Measurements from ENCODE around the gene TNFSF8.

Gene TNFSF8

DNA sequence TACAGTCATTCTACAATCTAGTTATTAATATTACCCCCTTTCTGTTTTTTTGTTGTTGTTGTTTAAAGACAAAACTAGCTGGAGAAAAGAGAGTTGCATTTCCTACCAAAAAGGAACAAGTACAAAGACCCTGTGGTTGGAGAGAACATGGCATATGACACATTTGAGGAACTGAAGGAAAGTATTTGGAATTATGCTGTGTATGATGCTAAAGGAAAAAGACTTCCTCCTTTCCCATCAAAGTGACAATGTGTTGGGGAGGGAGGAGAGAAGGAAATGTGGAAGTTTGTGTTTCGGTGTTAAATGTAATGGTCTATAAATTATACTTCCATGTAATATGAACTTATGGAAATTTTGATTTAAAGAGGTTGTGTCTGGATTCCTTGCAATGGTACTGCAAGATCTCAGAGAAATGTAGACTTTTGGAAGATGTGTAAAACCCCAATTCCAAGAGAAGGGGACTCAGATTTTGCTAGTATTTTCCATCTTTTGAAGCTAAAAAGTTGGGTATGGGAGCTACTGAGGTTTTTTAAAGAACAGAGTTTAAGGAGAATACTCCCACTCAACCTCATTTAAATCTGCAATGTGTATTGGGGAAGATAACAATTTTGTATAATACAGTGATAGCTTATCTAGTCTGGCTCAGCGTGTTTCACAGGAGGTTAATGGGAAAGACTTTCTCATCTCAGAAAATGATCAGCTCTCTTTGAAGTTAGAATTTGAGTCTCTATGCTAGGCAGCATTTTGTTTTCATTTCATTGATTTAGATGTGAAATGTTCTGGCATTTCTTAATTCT, 15.4 kb upstream of the TNFSF8 start:
- Mint-ChIP-seq H3K9me3 (no peaks in the 10 kb centered on the region), H3K27ac (no peak overlapping the region), H3K36me3 (ENCODE audit: low read depth) (no peaks in the 10 kb centered on the region), H3K4me3 (no peak overlapping the region), H3K27me3 (ENCODE audit: low read depth, poor library complexity) (peaks cover 24% of the 10 kb centered on the region), H3K4me1 (no peaks in the 10 kb centered on the region)
- TF ChIP-seq, protein P1, sequence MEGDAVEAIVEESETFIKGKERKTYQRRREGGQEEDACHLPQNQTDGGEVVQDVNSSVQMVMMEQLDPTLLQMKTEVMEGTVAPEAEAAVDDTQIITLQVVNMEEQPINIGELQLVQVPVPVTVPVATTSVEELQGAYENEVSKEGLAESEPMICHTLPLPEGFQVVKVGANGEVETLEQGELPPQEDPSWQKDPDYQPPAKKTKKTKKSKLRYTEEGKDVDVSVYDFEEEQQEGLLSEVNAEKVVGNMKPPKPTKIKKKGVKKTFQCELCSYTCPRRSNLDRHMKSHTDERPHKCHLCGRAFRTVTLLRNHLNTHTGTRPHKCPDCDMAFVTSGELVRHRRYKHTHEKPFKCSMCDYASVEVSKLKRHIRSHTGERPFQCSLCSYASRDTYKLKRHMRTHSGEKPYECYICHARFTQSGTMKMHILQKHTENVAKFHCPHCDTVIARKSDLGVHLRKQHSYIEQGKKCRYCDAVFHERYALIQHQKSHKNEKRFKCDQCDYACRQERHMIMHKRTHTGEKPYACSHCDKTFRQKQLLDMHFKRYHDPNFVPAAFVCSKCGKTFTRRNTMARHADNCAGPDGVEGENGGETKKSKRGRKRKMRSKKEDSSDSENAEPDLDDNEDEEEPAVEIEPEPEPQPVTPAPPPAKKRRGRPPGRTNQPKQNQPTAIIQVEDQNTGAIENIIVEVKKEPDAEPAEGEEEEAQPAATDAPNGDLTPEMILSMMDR (IDR thresholded peaks at IDR 0.05), result no peak
- no peak for DNase-seq

DNA sequence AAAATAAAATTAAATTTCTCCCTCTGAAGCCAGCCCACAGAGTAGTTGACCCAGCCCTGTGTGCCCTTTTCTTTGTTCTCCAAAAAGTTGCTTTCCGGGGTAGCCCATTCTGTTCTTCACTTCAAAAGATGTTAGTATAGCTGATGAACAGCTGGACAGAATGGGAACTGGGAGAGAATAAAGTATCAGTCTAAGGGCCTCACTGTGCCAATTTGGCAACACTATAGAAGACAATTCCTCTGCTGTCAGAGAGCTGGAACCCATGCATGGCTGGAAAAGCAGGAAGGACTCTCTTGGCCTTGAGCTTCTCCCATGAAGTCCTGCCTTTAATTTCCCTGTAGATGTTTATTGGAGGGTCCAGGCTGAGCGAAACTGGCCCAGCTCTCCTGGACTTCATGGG, 11.0 kb upstream of the TNFSF8 start:
- Mint-ChIP-seq H3K4me1 (no peaks in the 10 kb centered on the region), H3K9me3 (no peaks in the 10 kb centered on the region), H3K36me3 (ENCODE audit: low read depth) (no peaks in the 10 kb centered on the region), H3K27me3 (ENCODE audit: low read depth, poor library complexity) (peaks cover 6% of the 10 kb centered on the region), H3K4me3 (no peak overlapping the region), H3K27ac (no peak overlapping the region)
- no peak for DNase-seq
- TF ChIP-seq, protein P1 (IDR thresholded peaks at IDR 0.05), result no peak

DNA sequence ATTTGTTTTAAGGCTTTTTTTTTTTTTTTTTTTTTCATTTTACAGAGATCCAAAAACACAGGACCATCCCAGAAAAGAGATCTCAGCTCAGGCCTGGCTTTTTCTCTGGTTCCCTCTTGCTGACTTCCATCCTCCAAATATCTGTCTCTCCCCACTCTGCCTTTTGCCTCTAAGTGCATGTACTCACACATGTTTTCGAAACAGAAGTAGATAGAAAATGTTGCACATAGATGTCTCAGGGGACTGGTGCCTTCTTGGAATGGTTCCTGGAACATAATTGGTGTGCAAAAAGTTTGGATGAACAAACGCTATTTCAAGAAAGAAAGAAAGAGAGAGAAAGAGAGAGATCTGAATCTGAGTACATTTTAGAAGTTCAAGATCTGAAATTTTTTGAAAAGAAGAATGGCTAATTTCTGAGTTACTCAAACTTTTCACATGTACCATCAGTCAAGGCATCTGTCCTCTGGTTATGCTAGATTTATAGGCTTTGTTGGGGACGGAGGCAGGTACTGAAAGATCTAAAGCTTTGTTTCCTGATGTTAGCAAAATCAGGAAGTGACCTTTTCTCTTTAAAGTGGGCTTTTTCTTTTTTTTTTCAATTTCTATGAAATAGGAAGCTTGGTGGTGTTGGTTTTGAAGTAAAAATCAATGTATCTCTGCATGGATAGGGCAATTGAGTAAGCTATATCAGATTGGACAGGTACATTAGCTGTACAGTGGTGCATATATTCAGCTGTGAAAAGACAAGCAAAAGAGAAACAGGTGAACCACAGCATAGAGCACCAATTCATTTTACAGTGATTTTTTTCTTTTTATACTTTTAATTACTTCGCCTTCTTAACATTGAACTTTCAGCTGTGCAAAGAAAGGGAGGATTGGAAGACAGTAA, 8.5 kb upstream of the TNFSF8 start:
- H3K4me3 Mint-ChIP-seq, result no peak overlapping the region
- H3K27me3 Mint-ChIP-seq (ENCODE audit: low read depth, poor library complexity), result peaks cover 11% of the 10 kb centered on the region
- TF ChIP-seq, protein P1 (IDR thresholded peaks at IDR 0.05), result no peak
- H3K36me3 Mint-ChIP-seq (ENCODE audit: low read depth), result no peaks in the 10 kb centered on the region
- H3K27ac Mint-ChIP-seq, result no peak overlapping the region
- H3K9me3 Mint-ChIP-seq, result no peaks in the 10 kb centered on the region
- H3K4me1 Mint-ChIP-seq, result no peaks in the 10 kb centered on the region
- no peak for DNase-seq

DNA sequence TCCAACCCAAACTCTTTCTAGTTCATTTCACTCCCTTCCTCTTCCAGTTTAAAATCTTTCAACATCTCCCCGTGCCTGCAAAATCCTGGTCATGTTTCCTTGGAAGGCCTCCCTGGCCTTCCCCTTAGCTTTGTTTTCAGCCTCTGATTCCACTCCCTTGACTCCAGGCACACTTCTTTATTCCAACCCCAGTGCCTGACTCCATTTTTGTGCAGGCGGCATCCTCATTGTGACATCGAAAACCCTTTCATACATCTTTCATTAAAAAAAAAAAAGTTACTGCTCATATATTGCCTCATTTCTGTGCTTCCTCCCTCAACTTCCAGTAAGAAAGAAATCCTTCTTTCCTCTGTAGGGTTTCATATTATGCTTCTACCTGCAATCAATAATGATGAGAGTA, 7.1 kb upstream of the TNFSF8 start:
- TF ChIP-seq, protein P1 (IDR thresholded peaks at IDR 0.05), result no peak

DNA sequence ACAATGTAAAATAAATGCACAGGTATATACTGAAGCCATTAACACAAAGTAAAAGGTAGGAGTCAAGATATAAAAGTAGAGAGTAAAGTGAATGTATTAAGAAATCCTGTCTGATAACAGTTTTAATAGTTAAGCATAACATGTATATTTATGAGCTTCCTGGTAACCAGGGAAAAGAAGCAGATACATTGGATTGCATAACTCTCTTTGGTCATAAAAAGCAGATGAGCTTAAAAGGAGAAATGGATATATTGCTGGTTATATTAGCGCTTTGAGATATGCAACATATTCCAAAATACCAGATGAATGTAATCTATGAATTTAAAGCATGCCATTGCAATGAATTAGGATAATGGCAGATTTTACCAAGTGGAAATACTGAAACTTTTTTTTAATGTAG, 6.2 kb upstream of the TNFSF8 start:
- Mint-ChIP-seq H3K4me1 (no peaks in the 10 kb centered on the region), H3K9me3 (no peaks in the 10 kb centered on the region), H3K36me3 (ENCODE audit: low read depth) (no peaks in the 10 kb centered on the region), H3K27ac (no peak overlapping the region), H3K27me3 (ENCODE audit: low read depth, poor library complexity) (peaks cover 21% of the 10 kb centered on the region), H3K4me3 (no peak overlapping the region)
- no peak for DNase-seq
- TF ChIP-seq, protein P1 (IDR thresholded peaks at IDR 0.05), result no peak

More for the DNA sequence above, 7.1 kb upstream of the TNFSF8 start:
- DNase-seq, result no peak
- H3K27ac Mint-ChIP-seq, result no peak overlapping the region
- no peaks in the 10 kb centered on the region for H3K36me3 Mint-ChIP-seq (ENCODE audit: low read depth)
- peaks cover 15% of the 10 kb centered on the region for H3K27me3 Mint-ChIP-seq (ENCODE audit: low read depth, poor library complexity)
- H3K4me1 Mint-ChIP-seq, result no peaks in the 10 kb centered on the region
- no peak overlapping the region for H3K4me3 Mint-ChIP-seq
- no peaks in the 10 kb centered on the region for H3K9me3 Mint-ChIP-seq

Measured in nephron progenitor cell (in vitro differentiated cells).